IMR-90 (cell line): ENCODE measurements around the gene MYT1. TPM values are rescaled to one million over a fixed set of nuclear protein-coding genes. Genes with fewer than 3 reads are reported as not detected.

Experiments used
- ATAC-seq: fragments of 200-7000 bp; cut with Tn5 transposase; 2 replicates; pipeline ENCODE4 v1.9.1; 2020; ENCODE audit warnings: low read depth, mild to moderate bottlenecking, moderate library complexity
- BruUV-seq: library from RNA; stranded (reverse); fragments of 400-500 nt; replicated peaks from 2 replicates; lab custom pipeline; 2021; lab: Mats Ljungman, UMichigan
- CTCF ChIA-PET: fragments of 300-600 bp; formaldehyde crosslinking; extraction: SDS; loops from one replicate; lab custom pipeline; 2021; ENCODE audit warnings: antibody characterized with exemption; lab: Yijun Ruan, JAX
- POLR2A ChIA-PET: fragments of 300-600 bp; sonication (Branson Sonifier 250); formaldehyde crosslinking; loops from one replicate; lab custom pipeline; 2022; ENCODE audit warnings: antibody characterized with exemption; ENCODE audit not compliant: unreplicated experiment; lab: Charles Lee
- DNase-seq: peaks from one replicate; pipeline ENCODE4 v3.0.0; 2013
- H2AFZ ChIP-seq: replicated peaks from 2 replicates; pipeline ENCODE3; 2013; ENCODE audit warnings: low read length, mild to moderate bottlenecking; ENCODE audit not compliant: poor library complexity
- H2AK5ac ChIP-seq: 2 replicates; pipeline ENCODE4 v1.6.1; 2013; ENCODE audit warnings: low read depth, low read length, inconsistent platforms
- H2AK9ac ChIP-seq: replicated peaks from 2 replicates; pipeline ENCODE3; 2013; ENCODE audit warnings: mild to moderate bottlenecking, low read depth, low read length, moderate library complexity; ENCODE audit not compliant: poor library complexity
- H2BK120ac ChIP-seq: 2 replicates; pipeline ENCODE4 v1.6.1; 2013; ENCODE audit warnings: low read depth, low read length, inconsistent platforms
- H2BK15ac ChIP-seq: 3 replicates; pipeline ENCODE4 v1.6.1; 2013; ENCODE audit warnings: low read depth, low read length, inconsistent platforms
- H2BK20ac ChIP-seq: 2 replicates; pipeline ENCODE4 v1.6.1; 2013; ENCODE audit warnings: low read depth, mild to moderate bottlenecking, inconsistent platforms, low read length, moderate library complexity
- H2BK5ac ChIP-seq: 2 replicates; pipeline ENCODE4 v1.6.1; 2013; ENCODE audit warnings: mild to moderate bottlenecking, low read depth, low read length, inconsistent platforms; ENCODE audit not compliant: poor library complexity, severe bottlenecking
- H3K14ac ChIP-seq: replicated peaks from 2 replicates; pipeline ENCODE4 v1.6.1; 2013; ENCODE audit warnings: low read depth, low read length, inconsistent platforms
- H3K18ac ChIP-seq: 2 replicates; pipeline ENCODE4 v1.6.1; 2013; ENCODE audit warnings: low read depth, low read length, control low read depth
- H3K23ac ChIP-seq: 2 replicates; pipeline ENCODE4 v1.6.1; 2013; ENCODE audit warnings: low read depth, low read length, inconsistent platforms
- H3K27ac ChIP-seq: 2 replicates; pipeline ENCODE4 v1.5.1; 2013; ENCODE audit warnings: mild to moderate bottlenecking, control low read depth, low read length; ENCODE audit not compliant: insufficient read depth
- H3K27me3 ChIP-seq: 2 replicates; pipeline ENCODE4 v1.6.1; 2013; ENCODE audit warnings: low read length; ENCODE audit not compliant: control insufficient read depth, insufficient read depth
- H3K36me3 ChIP-seq: 2 replicates; pipeline ENCODE4 v1.6.1; 2013; ENCODE audit warnings: low read length, mixed read lengths; ENCODE audit not compliant: control insufficient read depth, insufficient read depth
- H3K4ac ChIP-seq: 2 replicates; pipeline ENCODE4 v1.6.1; 2013; ENCODE audit warnings: low read depth, low read length, inconsistent platforms
- H3K4me1 ChIP-seq: 2 replicates; pipeline ENCODE4 v1.6.1; 2013; ENCODE audit warnings: low read length, mixed read lengths; ENCODE audit not compliant: control insufficient read depth, insufficient read depth
- H3K4me2 ChIP-seq: 2 replicates; pipeline ENCODE4 v1.6.1; 2013; ENCODE audit warnings: low read depth, mild to moderate bottlenecking, control low read depth, low read length, moderate library complexity
- H3K4me3 ChIP-seq: 2 replicates; pipeline ENCODE4 v1.5.1; 2013; ENCODE audit warnings: low read depth, mild to moderate bottlenecking, control low read depth, low read length, moderate library complexity; ENCODE audit not compliant: insufficient read depth
- H3K56ac ChIP-seq: 2 replicates; pipeline ENCODE4 v1.6.1; 2013; ENCODE audit warnings: low read length, inconsistent platforms; ENCODE audit not compliant: insufficient read depth; ENCODE audit errors: extremely low read depth
- H3K79me1 ChIP-seq, 2 experiments: 2 replicates each; pipeline ENCODE4 v1.6.1; 2013; ENCODE audit warnings: low read length in 2 of 2, inconsistent platforms in 1 of 2, low read depth in 1 of 2
- H3K9ac ChIP-seq: 2 replicates; pipeline ENCODE4 v1.6.1; 2013; ENCODE audit warnings: low read depth, low read length, control low read depth
- H3K9me1 ChIP-seq: 2 replicates; pipeline ENCODE4 v1.6.1; 2013; ENCODE audit warnings: low read length, inconsistent platforms; ENCODE audit not compliant: insufficient read depth
- H3K9me3 ChIP-seq: 2 replicates; pipeline ENCODE4 v1.6.1; 2013; ENCODE audit warnings: low read length; ENCODE audit not compliant: control insufficient read depth, insufficient read depth
- H4K20me1 ChIP-seq: 2 replicates; pipeline ENCODE4 v1.6.1; 2013; ENCODE audit warnings: low read length, inconsistent platforms; ENCODE audit not compliant: insufficient read depth
- H4K5ac ChIP-seq: 2 replicates; pipeline ENCODE4 v1.6.1; 2013; ENCODE audit warnings: mild to moderate bottlenecking, low read depth, low read length, control low read depth
- H4K8ac ChIP-seq, 2 experiments: 2 replicates each; pipeline ENCODE4 v1.6.1; 2013; ENCODE audit warnings: low read depth in 2 of 2, low read length in 2 of 2, control low read depth in 1 of 2, inconsistent platforms in 1 of 2
- H4K91ac ChIP-seq: 2 replicates; pipeline ENCODE4 v1.6.1; 2013; ENCODE audit warnings: low read depth, low read length, inconsistent platforms; ENCODE audit not compliant: insufficient read depth
- CEBPB ChIP-seq: IDR thresholded peaks from 2 replicates; pipeline ENCODE4 v1.6.1; 2012; ENCODE audit warnings: low read depth, low read length, improper control_type of control experiment
- CHD1 ChIP-seq: IDR thresholded peaks from 2 replicates; pipeline ENCODE4 v1.6.1; 2012; ENCODE audit warnings: low read depth, low read length, improper control_type of control experiment
- MAZ ChIP-seq: IDR thresholded peaks from 2 replicates; pipeline ENCODE4 v1.6.1; 2012; ENCODE audit warnings: low read depth, mild to moderate bottlenecking, low read length, improper control_type of control experiment, moderate library complexity, borderline replicate concordance
- MXI1 ChIP-seq: IDR thresholded peaks from 2 replicates; pipeline ENCODE4 v1.6.1; 2012; ENCODE audit warnings: low read depth, mild to moderate bottlenecking, low read length, moderate library complexity, borderline replicate concordance
- RCOR1 ChIP-seq: IDR thresholded peaks from 2 replicates; pipeline ENCODE4 v1.6.1; 2012; ENCODE audit warnings: mild to moderate bottlenecking, low read length, improper control_type of control experiment; ENCODE audit not compliant: insufficient replicate concordance
- WGBS, 2 experiments: methylation state at CpG; one replicate each; pipeline versions ENCODE4 v1.1.5 to v1.1.7; 2013; ENCODE audit warnings: missing lambda C conversion rate in 2 of 2; ENCODE audit not compliant: insufficient read length in 1 of 2; ENCODE audit errors: extremely low coverage in 2 of 2; 5-methylcytosine and 5-hydroxymethylcytosine counted together
- dilution Hi-C: fragments of 300-500 bp; cut with HindIII; formaldehyde crosslinking; loops from one replicate; pipeline ENCODE4 v1.14.3; 2018; ENCODE audit warnings: low sequenced_read_pairs; ENCODE audit not compliant: unreplicated experiment
- in situ Hi-C: fragments of 300-500 bp; cut with MboI; formaldehyde crosslinking; loops from 3 replicates; pipeline ENCODE4 v1.14.3; 2019; ENCODE audit warnings: low sequenced_read_pairs, inconsistent platforms, mixed read lengths
- intact Hi-C: fragments of 100-400 bp; cut with micrococcal nuclease; formaldehyde crosslinking; loops from 2 replicates; pipeline ENCODE4 v1.10.0; 2022
- polyA plus RNA-seq, 3 experiments: library from polyadenylated mRNA; depleted of rRNA; stranded (reverse); fragments of >200 nt; gene quantifications; 2 replicates each; pipeline ENCODE4 v1.2.3, GENCODE V29; 2012; ENCODE audit warnings: low replicate concordance in 1 of 3
- total RNA-seq: library from RNA; depleted of rRNA; stranded (reverse); fragments of >200 nt; gene quantifications from 2 replicates; pipeline ENCODE4 v1.2.3, GENCODE V29; 2012
- TF ChIP-seq, protein P1 (sequence below): fragments of 150-350 bp; IDR thresholded peaks from 2 replicates; pipeline ENCODE4 v1.6.1; 2017; ENCODE audit warnings: mild to moderate bottlenecking, antibody characterized with exemption, low read length, low read depth
- TF ChIP-seq, protein P2 (sequence below): conservative IDR thresholded peaks from 2 replicates; pipeline ENCODE4 v1.5.1; 2012; ENCODE audit warnings: mild to moderate bottlenecking, low read depth, low read length, improper control_type of control experiment

Gene MYT1
- total and polyA plus RNA-seq, 2 of the 4 experiments (the other 2 are of a cell fraction) = not detected

DNA sequence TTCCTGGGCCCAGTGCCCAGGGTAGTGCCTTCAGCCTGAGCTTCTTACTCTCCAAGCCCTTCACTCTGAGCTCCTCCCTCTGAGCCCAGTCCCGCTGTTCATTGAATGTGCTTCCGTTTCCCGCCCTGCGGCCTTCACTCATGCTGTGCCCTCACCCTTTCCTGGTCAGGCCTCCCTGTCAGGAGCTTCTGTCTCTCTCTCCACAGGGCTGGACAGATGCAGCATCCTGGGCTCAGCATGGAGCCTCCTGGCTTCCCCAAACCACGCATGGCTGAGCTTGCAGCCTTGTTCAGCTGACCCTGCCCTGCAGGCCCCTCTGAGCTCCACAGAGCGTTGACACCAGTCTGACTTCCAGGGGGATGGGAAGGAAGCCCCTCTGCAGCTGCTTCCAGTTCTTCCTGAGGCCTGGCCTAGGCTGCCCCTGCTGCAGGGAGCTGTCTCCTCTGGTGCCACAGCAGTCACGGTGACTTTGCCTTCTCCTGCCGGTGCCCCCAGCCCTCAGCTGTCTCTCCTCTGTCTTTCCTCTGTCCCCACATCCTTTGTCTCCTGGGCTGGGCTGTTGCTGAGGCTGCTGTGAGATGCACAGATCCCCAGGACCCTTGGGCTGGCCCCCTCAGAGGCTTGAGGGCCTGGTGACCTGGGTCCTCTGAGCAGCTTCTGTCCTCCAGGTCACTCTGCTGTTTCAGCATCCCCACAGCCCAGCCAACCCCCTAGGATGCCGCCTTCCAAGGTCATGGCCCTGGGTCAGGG is 7.9 kb upstream of the MYT1 start:
- H2BK20ac ChIP-seq = no peak overlapping the region
- DNase-seq = no peak
- no peaks in the 10 kb centered on the region for H3K4me1 ChIP-seq
- no peak overlapping the region for H3K4me2 ChIP-seq
- no peak overlapping the region for H2BK15ac ChIP-seq
- H4K8ac ChIP-seq = no peak overlapping the region
- H3K9me3 ChIP-seq = no peaks in the 10 kb centered on the region
- no peak overlapping the region for H2AK5ac ChIP-seq
- no peak overlapping the region for H3K27ac ChIP-seq
- H3K18ac ChIP-seq = no peak overlapping the region
- no peak overlapping the region for H3K23ac ChIP-seq
- no peak overlapping the region for H3K4ac ChIP-seq
- no peak overlapping the region for H3K14ac ChIP-seq
- H2BK120ac ChIP-seq = no peak overlapping the region
- peaks cover 34% of the 10 kb centered on the region for H3K27me3 ChIP-seq
- H3K9me1 ChIP-seq = peaks cover 3% of the 10 kb centered on the region; the same call in 1 of the 2 replicates
- no peak overlapping the region for H3K4me3 ChIP-seq
- no peak overlapping the region for H3K9ac ChIP-seq
- POLR2A ChIA-PET = no interaction called here
- CTCF ChIA-PET = no interaction called here
- H2AK9ac ChIP-seq = no peak overlapping the region
- dilution Hi-C loops = no loop called here
- ATAC-seq = no peak
- H3K56ac ChIP-seq = no peak overlapping the region
- no peak overlapping the region for H2AFZ ChIP-seq
- no peak overlapping the region for H4K91ac ChIP-seq
- 40% methylated on average over 4 of the region's 9 CpGs; no CpG with 5 or more reads in 1 of the 2 experiments for WGBS, 2 experiments
- no peaks in the 10 kb centered on the region; the same call in 1 of the 2 replicates for H4K20me1 ChIP-seq
- no peaks in the 10 kb centered on the region for H3K36me3 ChIP-seq
- no peaks in the 10 kb centered on the region for H3K79me1 ChIP-seq
- BruUV-seq = no TSS peak
- in situ Hi-C loops = no loop called here
- no peak overlapping the region for H2BK5ac ChIP-seq
- no peak overlapping the region for H4K5ac ChIP-seq
- intact Hi-C loops = no loop called here
- TF ChIP-seq CHD1 (no peak), RCOR1 (no peak), MXI1 (no peak), MAZ (no peak), CEBPB (no peak)
- TF ChIP-seq, protein P1, sequence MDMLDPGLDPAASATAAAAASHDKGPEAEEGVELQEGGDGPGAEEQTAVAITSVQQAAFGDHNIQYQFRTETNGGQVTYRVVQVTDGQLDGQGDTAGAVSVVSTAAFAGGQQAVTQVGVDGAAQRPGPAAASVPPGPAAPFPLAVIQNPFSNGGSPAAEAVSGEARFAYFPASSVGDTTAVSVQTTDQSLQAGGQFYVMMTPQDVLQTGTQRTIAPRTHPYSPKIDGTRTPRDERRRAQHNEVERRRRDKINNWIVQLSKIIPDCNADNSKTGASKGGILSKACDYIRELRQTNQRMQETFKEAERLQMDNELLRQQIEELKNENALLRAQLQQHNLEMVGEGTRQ = no peak
- TF ChIP-seq, protein P2, sequence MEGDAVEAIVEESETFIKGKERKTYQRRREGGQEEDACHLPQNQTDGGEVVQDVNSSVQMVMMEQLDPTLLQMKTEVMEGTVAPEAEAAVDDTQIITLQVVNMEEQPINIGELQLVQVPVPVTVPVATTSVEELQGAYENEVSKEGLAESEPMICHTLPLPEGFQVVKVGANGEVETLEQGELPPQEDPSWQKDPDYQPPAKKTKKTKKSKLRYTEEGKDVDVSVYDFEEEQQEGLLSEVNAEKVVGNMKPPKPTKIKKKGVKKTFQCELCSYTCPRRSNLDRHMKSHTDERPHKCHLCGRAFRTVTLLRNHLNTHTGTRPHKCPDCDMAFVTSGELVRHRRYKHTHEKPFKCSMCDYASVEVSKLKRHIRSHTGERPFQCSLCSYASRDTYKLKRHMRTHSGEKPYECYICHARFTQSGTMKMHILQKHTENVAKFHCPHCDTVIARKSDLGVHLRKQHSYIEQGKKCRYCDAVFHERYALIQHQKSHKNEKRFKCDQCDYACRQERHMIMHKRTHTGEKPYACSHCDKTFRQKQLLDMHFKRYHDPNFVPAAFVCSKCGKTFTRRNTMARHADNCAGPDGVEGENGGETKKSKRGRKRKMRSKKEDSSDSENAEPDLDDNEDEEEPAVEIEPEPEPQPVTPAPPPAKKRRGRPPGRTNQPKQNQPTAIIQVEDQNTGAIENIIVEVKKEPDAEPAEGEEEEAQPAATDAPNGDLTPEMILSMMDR = no peak
